Stimulated activated CD4-positive, alpha-beta T cell treated with anti-CD3 and anti-CD28 coated beads, Interleukin-15, amount 100 ng/mL, for 24 hours (primary cell): ENCODE results near the gene OPCML.

Experiments
- DNase-seq: peaks from one replicate; pipeline ENCODE4 v3.0.0-alpha.2; 2020

OPCML gene

GRCh38 chr11:132772703-132773545 lies 759.4 kb downstream of the OPCML start:
- DNase-seq: no peak

GRCh38 chr11:132771746-132772145 lies 760.6 kb downstream of the OPCML start:
- DNase-seq: no peak

DNA sequence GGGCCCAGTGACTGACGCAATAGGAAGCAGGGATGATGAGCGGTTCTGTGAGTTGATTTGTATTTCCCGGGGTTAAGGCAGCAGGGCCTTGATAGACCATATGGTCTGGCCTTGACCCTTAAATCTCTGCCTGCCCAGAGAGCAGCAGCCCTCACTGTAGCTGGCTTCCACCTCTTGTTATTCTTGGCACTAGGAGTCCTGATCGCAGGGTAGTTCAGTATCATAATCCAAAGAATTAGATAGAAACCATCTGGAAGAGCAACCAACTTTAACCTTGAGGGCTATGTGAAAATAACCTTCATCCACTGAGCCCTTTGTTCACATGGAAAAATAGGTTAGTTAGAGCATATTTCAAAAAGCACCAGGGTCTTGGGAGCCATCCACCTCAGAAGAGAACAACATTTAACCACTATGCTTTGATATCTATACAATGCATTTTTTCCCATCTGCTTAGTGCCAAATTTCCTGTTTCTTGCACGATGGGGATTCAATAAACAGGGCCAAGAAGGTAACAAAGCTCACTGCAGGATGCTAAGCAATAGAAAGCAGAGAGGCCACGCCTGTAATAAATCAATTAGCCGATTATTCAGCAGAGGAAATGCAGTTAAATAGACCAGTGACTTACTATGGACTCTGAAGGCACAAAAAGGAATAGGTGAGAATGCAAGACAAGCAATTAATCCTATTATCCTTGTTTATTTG lies 761.3 kb downstream of the OPCML start:
- DNase-seq: no peak

- no peak for DNase-seq
Observed at GRCh38 chr11:132763503-132763902, 768.8 kb downstream of the OPCML start.

GRCh38 chr11:132755934-132756333 lies 776.4 kb downstream of the OPCML start:
- DNase-seq: no peak

DNA sequence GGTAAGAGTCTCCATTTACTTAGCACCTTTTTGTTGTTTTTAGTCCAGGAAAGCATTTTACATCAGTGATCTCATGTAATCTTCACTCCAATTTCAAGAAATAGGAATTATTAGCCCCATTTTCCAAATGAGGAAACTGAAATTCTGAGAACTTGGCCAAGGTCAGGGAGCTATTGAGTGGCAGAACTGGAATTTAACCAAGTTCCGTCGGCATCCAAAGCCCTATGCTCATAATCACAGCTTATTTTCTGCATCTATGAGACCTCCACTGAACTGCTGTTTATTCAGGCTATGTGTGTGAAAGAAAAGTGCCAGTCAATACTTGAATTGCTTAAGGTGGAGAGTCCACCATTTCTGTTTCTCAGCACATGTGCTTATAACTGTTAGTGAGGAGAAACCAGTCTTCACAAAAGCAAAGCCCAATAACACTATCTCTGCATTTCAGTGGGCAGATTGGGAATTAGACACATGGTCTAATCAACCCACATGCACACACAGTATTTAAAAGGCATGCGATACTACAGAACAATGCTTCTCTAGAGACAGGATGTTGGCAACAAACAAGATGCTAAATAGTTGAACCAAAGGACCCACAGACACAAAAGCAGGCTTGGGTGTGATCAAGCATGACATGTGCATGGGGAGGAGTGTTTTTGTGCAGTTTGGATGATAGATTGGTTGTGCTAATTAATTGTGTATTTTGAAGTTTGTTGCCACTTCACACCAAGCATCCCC lies 780.6 kb downstream of the OPCML start:
- no peak for DNase-seq

GRCh38 chr11:132746305-132746704 lies 786.0 kb downstream of the OPCML start:
- DNase-seq: no peak

DNA sequence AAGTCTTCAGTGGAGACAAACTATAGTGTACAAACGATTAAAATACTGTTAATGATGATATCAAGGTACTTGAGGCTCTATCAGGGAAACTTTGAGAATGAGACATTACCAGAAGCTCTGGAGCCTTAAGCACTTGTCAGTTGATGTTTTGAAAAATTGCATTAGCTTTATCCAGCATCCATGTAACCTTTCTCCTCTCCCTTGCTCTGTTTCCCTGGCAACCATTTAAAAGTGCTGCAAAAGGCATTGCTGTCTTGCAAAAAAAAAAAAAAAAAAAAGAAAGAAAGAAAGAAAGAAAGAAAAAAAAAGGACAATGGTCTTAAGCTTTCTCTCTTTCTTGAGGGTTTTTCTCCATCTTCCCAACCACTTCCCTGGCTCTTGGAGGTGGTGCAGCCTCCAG lies 787.0 kb downstream of the OPCML start:
- no peak for DNase-seq

DNA sequence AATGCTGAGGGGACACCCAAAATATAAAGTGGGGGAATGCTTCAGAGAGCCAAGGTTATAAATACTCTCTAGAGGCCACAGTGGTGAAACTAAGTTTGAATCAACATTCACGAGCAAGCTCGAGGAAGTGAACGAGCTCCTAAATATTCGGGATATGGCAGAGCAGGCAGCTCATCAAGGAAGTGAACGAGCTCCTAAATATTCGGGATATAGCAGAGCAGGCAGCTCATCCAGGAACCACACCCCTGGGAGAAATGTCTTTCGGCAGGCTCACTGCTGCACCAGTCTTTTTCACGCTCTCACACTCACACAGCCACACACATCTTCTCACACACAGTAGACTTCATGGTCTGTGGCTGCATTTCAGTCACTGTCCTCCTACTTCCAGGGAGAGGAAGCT lies 787.5 kb downstream of the OPCML start:
- no peak for DNase-seq

DNA sequence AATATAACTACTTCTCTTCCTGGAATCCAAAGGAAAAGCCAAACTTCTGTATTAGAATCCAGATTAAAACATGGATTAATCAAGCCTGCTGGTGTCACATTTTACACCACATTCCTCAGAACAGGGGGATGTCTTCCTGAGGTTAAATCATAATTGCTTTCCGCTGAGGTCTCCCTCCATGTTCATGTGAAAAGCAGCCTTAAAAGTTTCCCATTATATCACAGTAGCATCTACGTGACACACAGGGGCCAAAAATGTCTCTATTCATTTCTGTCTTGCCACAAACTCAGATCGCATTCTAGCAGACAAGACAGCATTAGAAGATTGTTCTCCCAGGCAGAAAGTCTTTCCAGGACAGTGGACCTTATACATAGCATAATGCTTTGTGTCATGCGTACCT lies 788.7 kb downstream of the OPCML start:
- no peak for DNase-seq

- DNase-seq: no peak
Observed at GRCh38 chr11:132742929-132743328, 789.4 kb downstream of the OPCML start.

DNA sequence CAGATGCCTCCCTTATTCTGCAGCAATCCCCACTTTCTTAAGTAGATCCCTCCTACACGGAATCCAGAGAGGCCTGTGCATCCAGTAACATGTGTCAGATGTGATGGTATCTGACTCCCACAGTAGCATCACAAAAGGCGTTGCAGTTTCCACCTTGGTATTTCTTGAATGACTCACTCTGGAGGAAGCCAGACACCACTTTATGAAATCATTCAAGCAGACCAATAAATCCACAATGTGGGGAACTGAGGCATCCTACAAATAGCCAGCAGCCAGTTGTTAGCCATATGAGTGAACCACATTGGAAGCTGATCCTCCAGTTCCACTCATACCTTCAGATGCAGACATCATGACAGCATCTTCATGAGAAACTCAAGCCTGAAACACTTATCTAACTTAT lies 798.1 kb downstream of the OPCML start:
- no peak for DNase-seq

DNA sequence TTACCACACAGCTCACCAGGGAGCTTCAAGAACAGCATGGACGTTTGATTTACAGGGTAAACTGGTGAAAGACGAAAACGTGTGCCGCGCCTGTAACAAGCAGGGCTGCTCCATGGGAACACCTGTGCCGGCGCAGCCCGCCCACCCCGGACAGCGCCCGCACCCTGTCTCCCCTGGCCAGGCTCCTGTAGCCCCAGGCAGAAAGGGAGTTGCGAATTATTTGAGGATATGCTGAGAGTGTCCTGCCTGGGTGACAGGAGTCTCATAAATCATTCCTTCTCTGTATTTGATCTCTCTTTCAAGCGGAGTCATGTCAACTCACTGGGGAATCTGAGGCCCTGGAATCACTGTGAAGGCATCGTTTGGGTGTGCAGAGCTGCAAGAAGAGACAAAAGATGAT lies 804.3 kb downstream of the OPCML start:
- no peak for DNase-seq

GRCh38 chr11:132721526-132721925 lies 810.8 kb downstream of the OPCML start:
- no peak for DNase-seq

GRCh38 chr11:132719684-132720083 lies 812.6 kb downstream of the OPCML start:
- no peak for DNase-seq

GRCh38 chr11:132718711-132719671 lies 813.3 kb downstream of the OPCML start:
- peak; percentile 57 for DNase-seq

DNA sequence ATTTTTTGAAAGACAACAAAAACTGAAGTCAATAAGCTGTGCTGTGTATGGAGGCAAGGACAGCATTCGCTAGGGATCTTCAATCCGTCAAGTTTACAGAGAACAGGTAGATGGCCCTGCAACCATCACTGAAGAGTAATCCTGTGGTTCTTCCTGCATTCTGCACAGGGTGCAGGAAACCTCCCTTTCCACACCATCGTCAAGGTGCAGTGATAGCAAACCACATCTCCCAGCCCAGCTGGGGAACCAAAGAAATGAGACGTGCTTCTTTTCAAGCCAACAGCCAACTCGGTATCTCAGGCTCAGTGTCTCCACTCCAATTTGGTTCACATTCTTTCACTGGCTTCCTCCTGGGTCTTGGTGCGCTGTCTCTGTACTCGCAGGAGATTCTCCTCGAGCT lies 814.5 kb downstream of the OPCML start:
- DNase-seq: no peak

DNA sequence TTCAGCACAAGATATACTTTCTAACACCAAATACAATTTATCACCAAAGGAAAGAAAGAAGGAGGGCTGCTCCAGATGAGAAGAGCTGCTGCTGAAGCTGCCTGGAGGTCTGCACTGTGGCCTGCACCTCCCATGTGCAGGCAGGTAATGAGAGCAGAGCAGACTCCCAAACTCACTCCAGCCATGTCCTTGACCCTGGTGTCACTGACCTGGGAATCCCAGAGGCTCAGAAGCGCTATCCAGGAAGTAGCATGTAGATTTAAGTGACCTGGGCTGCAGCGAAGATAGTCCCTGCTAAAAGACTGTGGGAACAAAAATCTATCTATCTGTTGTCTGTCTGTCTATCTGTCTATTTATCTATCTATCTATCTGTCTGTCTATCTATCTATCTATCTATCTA lies 816.3 kb downstream of the OPCML start:
- no peak for DNase-seq

- DNase-seq: no peak
Observed at GRCh38 chr11:132714859-132715440, 817.4 kb downstream of the OPCML start.

DNA sequence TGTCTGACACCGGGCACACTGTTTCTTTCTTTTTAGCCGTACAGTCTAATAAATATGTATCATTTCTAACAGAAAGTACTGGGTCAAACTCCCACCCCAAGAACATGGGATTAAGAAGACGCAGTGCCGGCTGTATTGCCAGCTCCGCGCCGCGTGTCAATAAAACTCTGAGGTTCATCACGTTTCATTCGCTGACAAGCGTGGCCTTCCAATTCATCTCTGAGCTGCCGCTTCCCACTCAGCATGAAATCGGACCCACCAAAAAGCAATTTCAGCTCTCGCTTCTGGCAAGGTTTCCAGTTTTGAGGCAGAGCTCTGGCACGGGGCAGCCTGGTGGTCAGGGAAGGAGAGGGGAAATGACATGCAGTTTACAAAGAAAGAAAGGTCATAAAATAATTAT lies 819.8 kb downstream of the OPCML start:
- no peak for DNase-seq

DNA sequence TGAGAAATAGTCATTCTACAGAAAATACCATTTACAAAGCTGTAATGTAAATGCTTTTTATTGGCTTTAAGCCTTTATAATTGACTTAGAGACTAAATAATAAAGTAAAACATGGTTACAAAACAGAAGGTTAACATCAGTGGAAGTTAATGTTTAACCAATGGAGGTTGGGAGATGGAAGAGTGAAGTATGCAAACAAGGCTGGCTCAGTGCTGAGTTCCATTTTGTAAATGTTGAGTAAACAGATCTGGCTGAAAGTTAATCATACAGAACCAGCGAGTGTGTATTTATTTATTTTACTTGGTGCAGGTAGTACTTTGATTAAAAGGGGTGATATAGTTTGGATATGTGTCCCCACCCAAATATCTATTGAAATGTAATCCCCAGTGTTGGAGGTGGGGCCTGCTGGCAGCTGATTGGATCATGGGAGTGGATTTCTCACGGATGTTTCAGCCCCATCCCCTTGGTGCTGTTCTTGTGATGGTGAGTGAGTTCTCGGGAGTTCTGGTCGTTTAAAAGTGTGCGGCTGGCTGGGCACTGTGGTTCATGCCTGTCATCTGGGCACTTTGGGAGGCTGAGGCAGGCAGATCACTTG lies 827.4 kb downstream of the OPCML start:
- no peak for DNase-seq

- DNase-seq: no peak
Observed at GRCh38 chr11:132692891-132693290, 839.4 kb downstream of the OPCML start.
